HG02973 (cell line): ENCODE data around the gene SCN8A.

Source experiments
- ATAC-seq: cut with Tn5 transposase; IDR thresholded peaks from one replicate; pipeline ENCODE4 v1.9.1; 2021; ENCODE audit warnings: moderate library complexity; ENCODE audit not compliant: unreplicated experiment

SCN8A gene

DNA sequence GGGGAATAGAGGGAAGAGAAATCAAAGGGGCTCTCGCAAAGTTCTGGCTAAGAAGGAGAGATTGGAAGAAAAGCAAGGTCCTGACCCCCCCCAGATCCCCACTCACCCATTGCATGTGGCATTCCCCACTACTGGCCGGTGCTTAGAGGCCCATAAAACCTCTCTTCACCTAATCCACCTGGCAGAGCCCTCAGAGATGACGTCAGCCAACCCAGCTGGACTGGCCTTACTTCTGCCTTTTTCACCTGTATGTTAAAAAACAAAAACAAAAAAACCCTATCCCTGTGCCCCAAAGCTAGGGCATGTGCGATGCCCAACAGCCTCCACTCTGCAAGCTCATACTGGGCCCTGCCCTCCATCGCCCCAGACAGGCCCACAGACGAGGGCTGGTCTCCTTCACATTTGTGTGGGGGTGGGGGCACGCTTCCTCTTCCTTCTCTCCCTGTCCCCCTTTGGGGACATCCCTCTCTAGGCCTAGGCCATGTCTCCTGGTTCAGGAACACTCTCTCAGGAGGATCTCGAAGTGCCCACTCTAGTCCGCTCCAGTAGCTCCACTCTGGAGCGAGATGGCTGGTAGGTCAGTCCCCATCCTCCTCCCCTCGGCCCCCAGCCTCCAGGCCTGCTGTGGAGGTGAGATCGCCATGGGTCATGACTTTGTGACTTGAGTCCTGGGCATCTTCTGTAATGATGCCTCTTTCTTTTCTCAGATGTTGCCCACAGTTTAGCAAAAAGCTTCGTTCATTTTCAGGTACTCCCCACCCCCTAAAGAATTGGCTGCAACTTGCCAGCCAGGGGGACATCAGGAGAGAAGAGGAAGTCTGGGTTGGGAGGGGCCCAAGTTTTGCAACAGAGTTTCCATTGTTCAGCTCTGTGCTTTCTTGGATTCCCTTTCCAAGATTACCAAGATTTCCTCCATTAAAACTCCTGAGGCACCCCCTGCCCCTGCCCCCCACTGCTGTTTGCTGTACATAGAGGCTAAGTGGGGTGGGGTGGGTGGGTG, 220.5 kb downstream of the SCN8A start:
- no peak for ATAC-seq

DNA sequence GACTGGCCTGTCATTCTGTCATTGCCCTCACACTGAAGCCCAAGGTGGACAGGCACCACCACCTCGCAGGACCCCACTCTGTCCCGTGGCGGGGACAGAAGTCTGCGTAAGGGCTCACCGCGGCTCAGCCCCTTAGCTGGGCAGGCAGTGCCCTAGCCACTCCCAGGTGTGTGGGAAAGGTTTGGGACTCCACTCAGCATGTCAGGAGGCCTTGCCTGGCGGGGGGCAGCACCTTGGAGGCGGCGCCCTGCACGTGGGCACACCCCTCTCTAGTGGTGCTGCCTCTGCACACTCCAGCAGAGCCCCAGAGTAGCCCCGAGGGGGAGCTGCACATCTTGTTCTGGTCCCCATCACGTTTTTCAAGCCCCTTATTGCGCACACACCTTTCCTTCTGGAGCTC, 221.8 kb downstream of the SCN8A start:
- ATAC-seq: no peak

DNA sequence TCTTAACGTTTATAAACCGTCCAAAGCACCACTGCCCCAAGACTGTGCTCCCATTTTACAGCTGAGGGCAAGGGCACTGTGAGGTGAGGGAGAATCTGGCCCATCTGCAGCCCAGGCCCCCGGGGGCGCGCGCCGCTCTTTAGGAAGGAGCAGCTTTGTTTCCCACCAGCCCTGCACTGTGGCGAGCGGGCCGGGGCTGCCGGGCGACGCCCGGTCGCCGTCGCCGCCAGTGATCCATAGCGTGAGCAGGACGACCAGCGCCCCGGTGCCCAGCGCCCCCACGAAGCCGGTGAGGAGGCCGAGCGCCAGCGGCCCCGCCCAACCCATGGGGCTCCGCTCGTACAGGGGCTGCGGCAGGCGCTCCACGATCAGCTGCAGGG, 222.9 kb downstream of the SCN8A start:
- ATAC-seq: no peak

DNA sequence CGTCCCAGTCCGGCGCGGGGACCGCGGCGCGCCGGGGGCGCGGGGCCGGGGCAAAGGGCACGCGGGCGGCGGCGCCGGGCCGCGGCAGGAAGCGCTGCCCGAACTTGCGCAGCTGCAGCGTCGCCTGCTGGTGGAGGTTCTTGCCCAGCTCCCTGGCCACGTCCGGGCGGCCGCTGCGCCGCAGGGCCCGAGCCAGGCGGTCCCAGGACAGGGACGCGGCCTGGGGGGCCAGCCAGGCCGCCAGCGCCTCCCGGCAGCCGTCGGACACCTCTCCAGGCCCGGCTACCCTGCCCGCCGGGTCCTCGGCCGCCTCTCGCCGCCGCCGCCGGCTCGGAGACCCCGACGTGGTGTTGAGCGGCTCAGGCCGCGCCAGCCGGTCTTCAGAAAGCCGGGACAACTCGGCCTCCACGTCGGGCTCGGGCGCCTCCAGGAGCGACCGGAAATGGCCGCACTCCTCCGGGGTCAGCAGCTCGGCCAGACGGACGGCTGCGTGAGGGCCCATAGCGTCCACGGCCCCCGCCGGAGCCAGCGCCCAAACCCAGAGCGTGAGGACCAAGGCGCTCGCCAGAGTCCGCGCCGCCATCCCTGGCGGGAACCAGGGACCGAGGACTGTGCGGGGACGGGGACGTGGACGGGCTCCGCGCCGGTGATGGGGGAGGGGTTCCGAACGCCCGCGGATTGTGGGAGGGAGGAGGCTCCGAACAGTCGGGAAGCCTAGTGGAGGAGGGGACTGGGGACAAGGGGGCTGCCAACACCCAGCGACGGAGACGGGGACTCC, 223.5 kb downstream of the SCN8A start:
- ATAC-seq: peak; percentile 54

DNA sequence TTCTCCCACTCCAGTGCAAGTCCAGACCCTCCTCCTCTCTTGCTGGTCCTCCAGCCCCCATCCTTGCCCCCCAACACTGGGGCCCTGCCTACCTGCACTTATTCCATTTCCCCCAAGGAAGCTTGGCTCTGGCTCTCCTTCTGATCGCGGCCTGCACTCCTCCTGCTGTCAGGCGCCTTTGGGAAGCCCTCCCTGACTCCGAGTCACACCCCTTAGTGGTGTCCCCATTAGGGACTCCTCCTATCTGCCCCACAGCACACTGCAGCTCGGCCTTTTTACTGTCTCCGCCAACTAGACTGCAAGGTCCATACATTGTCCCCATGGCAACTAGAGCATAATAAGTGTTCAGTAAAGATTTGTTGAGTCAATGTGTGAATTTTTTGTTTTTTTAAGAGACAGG, 224.5 kb downstream of the SCN8A start:
- no peak for ATAC-seq

DNA sequence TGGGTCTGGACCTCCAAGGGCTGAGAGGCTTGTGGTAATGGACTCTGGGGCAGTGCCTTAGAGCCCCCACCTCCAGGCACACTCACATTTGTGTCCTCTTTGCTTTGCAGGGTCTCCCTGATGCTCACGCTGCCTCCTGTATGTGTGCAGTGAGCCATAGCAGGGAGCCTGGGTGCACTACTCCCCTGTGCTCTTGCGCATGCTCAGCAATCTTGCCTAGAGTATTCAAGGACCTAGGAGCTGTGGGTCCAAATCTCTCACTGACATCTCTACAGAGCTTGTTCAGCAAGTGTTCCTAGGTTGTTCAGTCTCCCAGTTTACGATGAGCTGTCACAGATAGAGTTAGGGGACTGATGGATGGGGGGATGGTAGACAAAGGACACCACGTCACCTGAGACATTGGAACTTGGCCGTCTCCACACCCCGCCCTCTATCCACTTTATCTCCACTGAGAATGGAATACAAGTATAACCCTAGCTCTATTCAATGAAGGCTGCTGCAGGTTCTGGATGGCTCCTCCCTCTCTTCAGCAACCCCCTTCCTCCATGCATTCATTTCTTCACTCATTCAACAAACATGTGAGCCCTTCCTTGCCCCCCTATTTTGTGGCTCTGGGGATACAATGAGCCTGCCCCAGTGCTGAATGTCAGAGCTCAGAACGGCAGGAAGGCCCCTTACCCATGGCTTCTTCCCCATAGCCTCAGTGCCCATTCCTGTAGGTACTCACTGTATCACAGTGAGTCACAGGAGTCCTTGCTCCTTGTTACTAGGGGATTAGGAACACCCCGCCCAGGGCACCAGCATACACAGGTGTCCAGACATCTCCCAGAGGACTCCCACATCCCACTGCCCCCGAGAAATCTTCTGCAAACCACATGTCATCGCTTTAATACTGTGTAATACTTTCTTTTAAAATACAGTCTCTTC, 226.3 kb downstream of the SCN8A start:
- no peak for ATAC-seq

DNA sequence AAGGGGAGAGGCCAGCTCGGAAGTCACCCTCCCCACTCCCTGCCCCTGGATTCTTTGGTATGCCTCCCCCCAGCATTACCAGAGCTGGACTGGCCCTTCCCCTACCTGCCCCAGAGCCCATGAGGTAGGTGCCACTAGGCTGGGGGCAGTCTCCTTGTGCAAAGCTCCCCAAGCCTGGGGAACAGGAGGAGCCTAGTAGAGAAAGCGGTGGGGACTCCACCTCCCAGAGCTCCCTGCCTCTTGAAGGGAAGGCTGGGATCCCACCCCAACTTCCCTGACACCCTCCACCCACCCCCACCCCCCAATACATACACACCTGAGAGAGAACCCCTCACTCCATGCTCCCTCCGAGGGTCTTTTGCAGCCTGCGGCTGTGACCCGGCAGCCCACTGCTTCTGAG, 227.1 kb downstream of the SCN8A start:
- no peak for ATAC-seq

DNA sequence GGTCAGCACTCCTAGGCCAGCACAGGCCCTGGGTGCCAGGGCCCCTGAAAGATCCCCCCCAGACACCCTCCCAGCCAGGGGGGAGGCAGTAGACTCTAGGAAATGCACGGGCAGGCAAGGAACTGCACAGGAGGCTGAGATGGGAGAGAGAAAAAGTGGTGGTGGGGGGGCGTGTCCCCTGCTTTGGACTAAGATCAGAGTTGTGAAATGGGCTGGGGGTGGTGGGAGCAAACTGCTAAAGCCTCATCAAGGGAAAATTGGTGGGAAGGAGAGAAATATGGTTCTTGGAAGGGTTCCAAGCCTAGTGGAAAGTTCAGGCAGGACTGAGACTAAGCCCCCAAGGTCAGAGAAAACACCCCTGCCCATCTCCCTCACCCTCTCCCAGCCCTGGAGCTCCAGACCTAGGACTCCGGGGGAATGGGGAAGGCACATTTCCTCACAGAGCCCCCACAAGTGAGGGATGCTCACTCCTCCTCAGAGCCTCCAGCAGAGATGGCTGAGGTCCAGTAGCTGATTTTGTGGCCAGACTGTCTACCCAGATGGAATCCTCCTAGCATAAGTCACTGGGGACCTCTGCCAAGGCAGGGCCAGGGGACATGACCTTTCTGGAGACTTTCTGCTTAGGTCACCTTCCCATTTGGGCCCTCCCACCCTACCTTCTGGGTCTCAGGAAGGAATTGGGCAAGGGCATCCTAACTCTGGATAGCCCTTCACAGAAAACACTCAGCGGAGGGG, 227.7 kb downstream of the SCN8A start:
- ATAC-seq: no peak

DNA sequence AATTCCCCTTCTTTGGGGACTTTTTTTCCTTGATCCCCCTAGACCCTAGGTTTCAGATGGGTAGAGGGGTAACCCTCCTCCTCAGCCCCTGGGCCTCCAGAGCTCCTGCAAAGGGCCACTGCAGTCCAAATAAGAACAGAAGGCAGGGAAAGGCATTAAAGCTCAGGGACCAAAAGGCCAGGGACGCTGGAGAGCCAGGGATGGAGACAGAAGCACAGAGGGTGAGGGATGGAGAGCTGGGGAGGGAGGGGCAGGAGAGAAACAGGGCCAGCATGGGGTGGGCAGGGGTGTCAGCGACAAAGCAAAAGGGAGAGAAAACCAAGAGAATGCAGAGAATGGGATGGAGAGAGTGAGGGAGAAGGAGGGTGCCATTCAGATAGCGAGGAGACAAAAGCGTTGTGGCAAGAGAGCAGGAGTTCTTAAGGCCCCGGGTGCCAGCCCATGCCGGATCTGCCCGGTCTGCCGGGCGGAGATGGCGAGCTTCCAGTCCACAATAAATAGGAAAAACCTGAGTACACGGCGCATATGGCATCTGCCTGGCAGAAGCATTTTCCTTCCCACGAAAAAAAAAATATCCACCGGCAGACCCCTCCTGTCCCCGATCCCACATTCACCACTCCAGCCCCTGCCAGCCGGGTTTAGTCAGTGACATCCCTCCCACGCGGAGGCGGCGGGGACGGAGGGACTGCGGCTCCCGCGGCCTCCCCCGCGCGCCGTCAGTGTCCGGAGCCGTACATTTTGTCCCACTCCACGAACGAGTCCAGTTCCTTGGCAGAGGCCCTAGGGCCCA, 228.9 kb downstream of the SCN8A start:
- no peak for ATAC-seq

DNA sequence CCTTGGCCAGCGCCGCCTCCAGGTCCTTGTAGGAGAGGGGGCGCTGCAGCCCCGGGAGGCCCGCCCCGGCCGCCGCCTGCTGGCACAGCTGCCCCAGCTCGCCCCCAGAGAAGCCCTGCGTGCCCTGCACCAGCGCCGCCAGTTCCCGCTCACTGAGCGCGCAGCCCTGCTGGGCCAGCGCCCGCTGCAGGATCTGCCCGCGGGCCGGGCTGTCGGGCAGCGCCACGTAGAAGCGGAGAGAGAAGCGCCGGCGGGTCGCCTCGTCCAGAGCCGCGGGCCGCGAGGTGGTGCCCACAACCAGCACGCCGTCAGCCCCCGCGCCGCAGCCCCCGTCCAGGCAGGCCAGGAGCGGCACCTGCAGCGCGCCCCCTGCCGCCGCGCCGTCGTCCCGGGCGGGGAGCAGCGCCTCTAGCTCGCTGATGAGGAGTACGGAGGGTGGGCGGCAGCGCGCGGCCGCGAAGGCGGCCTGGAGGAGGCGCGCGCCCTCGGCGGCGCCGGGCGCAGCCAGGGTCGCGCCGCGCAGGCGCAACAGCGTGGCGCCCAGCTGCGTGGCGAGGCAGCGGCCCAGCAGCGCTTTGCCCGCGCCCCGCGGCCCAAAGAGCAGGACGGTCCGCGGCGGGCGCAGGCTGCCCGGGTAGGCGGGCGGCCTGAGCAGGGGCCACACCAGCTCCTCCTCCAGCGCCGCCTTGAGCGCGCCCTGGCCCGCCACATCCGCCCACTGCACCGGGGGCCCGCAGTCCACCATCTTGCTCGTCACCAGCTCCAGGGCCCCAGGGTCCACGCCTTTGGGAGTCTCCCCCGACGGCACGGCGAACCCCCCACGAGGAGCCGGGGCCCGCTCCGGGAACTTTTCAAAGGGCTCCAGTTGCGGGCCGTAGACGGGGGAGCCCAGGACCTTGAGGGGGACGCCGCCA, 229.8 kb downstream of the SCN8A start:
- ATAC-seq: no peak

DNA sequence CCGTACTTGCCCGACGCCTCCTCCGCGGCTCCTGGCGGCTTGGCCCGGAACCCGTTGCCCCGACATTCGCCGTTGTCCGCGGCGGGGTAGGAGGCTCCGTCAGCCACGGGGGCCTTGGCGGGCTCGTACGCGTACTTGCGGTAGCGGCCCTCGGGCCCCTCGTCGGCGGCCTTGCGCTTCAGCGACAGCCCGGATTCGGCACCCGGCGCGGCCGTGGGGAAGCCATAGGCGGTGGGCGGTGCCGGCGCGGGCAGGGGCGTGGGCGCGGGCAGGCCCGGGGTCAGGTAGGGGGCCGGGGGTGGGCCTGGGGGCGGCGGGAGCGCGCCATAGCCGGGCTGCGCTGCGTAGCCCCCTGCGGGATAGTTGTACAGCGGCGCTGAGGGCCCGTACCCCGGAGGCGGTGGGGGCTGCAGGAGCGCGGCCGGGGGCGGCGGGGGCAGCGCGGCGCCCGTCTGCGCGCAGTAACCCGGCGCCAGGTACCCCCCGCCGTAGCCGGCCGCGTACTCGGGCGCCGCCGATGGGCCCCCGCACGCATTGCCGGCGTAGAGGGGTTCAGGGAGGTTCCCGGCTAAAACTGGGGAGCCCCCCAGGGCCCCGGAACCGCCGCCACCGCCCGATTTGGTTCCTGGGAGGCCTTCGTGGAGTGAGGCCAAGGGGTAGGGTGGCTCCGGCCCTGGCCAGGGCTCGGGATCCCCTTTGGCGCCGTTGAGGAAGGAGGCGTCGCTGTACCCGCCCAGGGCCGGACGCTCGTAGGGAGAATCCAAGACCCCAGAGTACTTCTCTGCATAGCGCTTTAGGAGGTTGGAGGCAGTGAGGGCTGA, 230.6 kb downstream of the SCN8A start:
- ATAC-seq: no peak

DNA sequence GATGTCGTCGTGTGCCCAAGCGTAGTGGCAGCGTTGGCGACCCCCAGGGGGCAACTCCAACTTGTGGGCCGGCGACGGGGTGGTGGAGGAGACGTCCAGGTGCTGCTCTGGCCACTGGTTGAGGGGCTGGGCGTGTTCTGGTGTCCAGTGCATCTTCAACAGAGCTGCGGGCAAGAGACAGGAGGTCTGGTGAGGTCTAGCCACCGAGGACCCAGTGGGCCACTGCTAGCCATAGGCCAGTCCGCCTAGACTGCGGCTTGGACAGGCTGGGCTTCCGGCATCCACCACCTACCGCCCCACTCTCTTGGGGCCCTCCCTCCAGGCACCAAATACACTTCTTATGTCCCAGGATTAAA, 231.2 kb downstream of the SCN8A start:
- ATAC-seq: no peak

DNA sequence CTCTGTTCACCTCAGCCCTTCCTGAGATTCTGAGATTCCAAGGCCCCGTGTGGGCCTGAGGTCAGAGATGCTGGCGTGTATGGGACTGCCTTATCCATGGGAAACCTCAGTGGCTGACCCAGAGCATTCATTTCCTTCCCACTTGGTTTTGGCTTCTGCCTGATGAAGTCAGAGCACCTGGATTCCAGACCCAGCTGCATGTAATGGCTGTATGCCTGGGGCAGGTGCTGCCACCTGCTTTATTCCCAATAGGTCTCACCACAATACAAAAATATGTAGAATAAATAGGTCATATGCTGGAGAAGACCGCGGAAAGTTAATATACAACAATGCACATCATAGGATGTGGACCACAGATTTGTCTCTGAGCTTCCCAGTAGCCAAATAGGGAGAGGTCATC, 231.9 kb downstream of the SCN8A start:
- no peak for ATAC-seq

DNA sequence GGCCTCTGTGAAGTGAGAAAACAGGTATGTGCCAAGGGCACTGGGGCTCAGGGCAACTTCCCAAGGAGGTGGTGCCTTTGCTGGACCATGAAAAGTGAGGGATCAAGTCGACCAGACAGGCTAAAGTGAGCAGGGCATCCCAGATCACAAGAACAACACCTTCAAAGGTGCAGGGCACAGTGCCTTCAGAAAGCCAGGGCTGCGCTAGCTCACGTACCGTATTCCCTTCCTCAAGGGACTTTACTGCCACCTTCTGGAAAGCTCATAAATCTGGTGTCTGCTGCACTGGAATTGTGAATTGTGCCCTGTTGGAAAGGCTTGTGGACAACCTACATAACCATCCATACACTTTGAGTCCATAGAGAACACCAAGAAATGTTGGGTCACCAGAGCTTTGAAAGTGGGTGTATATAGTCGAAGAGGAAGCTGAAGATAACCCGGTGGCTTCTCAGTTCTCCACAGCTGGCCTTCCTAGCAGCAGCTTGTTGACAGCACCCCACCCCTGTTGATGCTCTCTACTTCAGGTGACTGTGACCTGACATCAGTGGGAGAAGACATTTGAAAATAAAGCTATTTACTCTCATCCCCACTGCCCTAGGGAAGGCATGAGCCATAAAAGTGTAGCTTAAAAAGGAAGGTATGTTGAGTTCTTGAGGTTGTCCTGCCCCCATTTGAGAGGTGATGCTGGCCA, 233.0 kb downstream of the SCN8A start:
- ATAC-seq: no peak

DNA sequence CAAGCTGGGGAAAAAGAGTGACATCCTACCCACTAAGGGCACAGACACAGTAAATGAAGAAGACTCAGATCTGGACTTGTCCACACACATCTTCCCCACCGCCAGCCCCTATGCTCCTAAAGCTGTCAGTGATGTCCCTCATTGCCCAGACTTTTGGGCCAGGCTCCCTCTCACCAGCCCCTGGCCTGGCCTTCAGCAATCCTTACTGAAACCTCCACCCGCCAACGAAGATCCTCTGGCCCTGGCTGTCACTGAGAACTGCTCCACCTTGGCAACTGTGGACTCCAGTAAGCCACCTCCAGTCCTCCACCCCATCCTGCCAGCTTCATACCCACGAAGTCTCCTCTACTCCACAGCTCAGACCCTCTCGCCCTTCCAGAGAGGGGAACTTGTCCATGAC, 234.2 kb downstream of the SCN8A start:
- ATAC-seq: no peak

DNA sequence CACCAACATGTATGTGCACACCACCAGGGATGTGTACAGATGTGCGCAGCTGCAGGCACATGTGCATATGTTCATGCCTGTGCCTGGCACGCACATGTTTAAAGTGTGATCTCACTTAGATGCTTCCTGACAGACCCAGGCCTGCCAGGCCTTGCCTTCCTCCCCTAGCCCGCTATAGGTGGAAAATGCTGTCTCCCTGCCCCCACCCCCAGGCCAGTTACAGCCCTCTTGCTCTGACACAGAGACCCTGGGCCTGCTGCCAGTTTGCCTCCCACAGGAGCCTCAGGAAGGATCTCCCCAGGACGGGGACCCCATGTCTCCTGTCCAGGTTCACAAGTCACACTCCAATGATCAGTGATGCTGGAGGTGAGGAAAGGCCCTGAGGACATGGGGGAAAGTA, 235.8 kb downstream of the SCN8A start:
- ATAC-seq: no peak
